GM21737 (cell line): ENCODE results near the gene MCHR1.

Experiments used
- ATAC-seq: cut with Tn5 transposase; IDR thresholded peaks from one replicate; pipeline ENCODE4 v1.9.1; 2021; ENCODE audit warnings: mild to moderate bottlenecking, moderate library complexity; ENCODE audit not compliant: unreplicated experiment

MCHR1 gene

GRCh38 chr22:40720538-40721256, 41.4 kb downstream of the MCHR1 start:
- no peak for ATAC-seq

GRCh38 chr22:40721266-40721665, 42.0 kb downstream of the MCHR1 start:
- no peak for ATAC-seq

GRCh38 chr22:40723396-40723933, 44.2 kb downstream of the MCHR1 start:
- ATAC-seq = no peak

GRCh38 chr22:40726514-40726913, 47.2 kb downstream of the MCHR1 start:
- no peak for ATAC-seq

GRCh38 chr22:40727070-40727963, 48.0 kb downstream of the MCHR1 start:
- ATAC-seq = no peak

- ATAC-seq = no peak
Measured at GRCh38 chr22:40727964-40728615, 48.8 kb downstream of the MCHR1 start.

GRCh38 chr22:40728731-40729189, 49.5 kb downstream of the MCHR1 start:
- ATAC-seq = no peak

GRCh38 chr22:40729284-40729683, 50.0 kb downstream of the MCHR1 start:
- ATAC-seq = no peak
